WI38 (cell line): Measurements from ENCODE around the gene C22orf39.

Experiments used
- H3K4me3 ChIP-seq: 2 replicates; pipeline ENCODE4 v1.5.1; 2011; ENCODE audit warnings: low read depth, mild to moderate bottlenecking, control low read depth, low read length
- CTCF ChIP-seq: IDR thresholded peaks from 2 replicates; pipeline ENCODE4 v1.5.1; 2012; ENCODE audit warnings: low read depth, mild to moderate bottlenecking, control low read depth, low read length

The C22orf39 gene

GRCh38 chr22:19411690-19412045, 35.8 kb downstream of the C22orf39 start:
- no peak for TF ChIP-seq CTCF
- H3K4me3 ChIP-seq, result no peak overlapping the region

GRCh38 chr22:19410941-19411689, 36.4 kb downstream of the C22orf39 start:
- TF ChIP-seq CTCF, result no peak
- no peak overlapping the region for H3K4me3 ChIP-seq

- H3K4me3 ChIP-seq, result no peak overlapping the region
- no peak for TF ChIP-seq CTCF
Observed at GRCh38 chr22:19407649-19408606, 39.6 kb downstream of the C22orf39 start.

GRCh38 chr22:19406846-19407245, 40.7 kb downstream of the C22orf39 start:
- no peak overlapping the region for H3K4me3 ChIP-seq
- TF ChIP-seq CTCF, result no peak

- no peak overlapping the region for H3K4me3 ChIP-seq
- no peak for TF ChIP-seq CTCF
Observed at GRCh38 chr22:19406281-19406811, 41.2 kb downstream of the C22orf39 start.

GRCh38 chr22:19405652-19406051, 41.9 kb downstream of the C22orf39 start:
- no peak for TF ChIP-seq CTCF

GRCh38 chr22:19405133-19405532, 42.4 kb downstream of the C22orf39 start:
- no peak overlapping the region for H3K4me3 ChIP-seq
- no peak for TF ChIP-seq CTCF

More at GRCh38 chr22:19405652-19406051, 41.9 kb downstream of the C22orf39 start:
- no peak overlapping the region for H3K4me3 ChIP-seq
